Right renal cortex interstitium (tissue), 3 donors: Measurements from ENCODE around the gene CEP152. TPM values are rescaled to one million over a fixed set of nuclear protein-coding genes. Genes with fewer than 3 reads are reported as not detected.

Experiments used
- DNase-seq, 3 donors: peaks; one replicate each; pipeline ENCODE4 v3.0.0-alpha.2; 2013; ENCODE audit warnings: low read depth in 3 of 3, low spot score in 2 of 3
- polyA plus RNA-seq, 3 donors: library from polyadenylated mRNA; unstranded; fragments of 120-200 nt; gene quantifications; one replicate each; pipeline ENCODE4 v1.2.1, GENCODE V29; 2013; ENCODE audit not compliant: insufficient read length in 3 of 3

The CEP152 gene
- polyA plus RNA-seq, 3 donors: 5.8 to 7.1 (median 6.5) TPM

DNA sequence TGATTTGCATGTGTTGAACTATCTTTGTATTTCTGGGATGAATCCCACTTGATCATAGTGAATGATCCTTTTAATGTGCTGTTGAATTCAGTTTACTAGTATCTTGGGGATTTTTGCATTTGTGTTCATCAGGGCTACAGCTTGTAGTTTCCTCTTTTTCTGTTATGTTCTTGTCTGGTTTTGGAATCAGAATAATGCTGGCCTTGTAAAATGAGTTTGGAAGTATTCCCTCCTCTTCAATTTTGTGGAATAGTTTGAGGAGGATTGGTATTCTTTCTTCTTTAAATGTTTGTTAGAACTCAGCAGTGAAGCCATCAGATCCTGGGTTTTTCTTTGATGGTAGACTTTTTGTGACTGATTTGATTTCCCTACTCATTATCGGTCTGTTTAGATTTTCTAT, 102.2 kb downstream of the CEP152 start:
- no peak for DNase-seq

DNA sequence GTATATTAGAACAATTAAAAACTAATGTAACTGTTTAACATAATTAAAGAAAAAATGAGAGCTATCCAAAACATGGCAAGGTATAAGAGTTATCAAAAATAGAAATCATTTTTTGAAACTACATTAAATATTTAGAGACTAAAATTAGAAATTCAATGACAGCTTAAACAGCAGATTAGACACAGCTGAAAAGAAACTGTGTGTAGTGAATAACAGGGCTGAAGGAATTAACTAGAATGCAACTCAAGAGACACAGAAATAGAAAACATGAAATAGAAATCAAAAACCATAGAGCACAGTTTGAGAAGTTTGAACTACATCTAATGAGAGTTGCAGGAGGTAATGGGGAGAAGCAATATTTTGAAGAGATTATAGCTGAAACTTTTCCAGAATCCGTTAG, 105.5 kb downstream of the CEP152 start:
- DNase-seq: no peak

DNA sequence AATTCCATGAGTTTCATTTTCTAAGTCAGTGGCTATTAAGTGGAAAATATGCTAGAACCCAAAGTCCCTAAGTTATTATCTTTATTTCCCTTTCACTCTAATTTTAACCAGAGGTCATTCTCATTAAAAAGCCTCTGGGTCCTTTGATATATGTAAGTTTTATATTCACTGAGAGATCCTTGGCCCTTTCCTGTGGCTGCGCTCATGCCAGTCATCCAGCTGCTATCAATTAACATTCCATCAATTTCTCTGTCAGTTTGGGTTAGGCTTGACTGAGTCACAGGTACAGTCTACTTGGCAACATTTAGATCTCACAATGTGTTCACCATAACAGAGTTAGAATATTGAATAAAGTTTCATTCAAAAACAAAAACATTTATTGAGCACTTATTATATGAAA, 107.3 kb downstream of the CEP152 start:
- DNase-seq: no peak

DNA sequence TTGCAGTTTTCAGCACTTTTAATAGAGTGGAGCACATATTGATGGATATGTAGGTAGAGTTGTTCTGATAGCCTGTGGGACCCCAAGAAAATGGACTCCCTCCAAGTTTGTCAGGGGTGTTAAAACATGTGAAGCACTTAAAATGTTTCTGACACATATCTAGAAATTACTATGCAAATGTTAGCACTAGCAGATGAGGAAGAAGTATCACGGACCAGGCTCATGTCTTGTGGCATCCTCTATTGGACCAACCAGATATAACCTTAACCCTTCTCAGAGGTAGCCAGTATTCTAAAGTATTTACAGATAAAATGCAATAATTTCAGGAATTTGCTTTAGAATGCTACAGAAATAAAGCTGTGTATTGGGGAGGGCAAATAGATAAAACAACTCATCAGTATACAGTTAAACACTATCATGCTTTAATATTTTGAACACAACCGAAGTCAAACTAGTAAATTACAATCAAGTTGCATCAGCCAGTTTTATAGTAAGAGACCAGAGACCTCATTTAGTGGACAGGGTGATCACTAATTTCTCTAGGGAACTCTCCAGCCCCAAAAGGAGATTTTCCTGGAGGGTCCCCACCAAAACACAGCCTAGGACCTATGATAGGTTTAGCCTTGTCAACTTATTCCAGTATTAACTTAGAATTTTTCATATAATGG, 108.2 kb downstream of the CEP152 start:
- no peak for DNase-seq

DNA sequence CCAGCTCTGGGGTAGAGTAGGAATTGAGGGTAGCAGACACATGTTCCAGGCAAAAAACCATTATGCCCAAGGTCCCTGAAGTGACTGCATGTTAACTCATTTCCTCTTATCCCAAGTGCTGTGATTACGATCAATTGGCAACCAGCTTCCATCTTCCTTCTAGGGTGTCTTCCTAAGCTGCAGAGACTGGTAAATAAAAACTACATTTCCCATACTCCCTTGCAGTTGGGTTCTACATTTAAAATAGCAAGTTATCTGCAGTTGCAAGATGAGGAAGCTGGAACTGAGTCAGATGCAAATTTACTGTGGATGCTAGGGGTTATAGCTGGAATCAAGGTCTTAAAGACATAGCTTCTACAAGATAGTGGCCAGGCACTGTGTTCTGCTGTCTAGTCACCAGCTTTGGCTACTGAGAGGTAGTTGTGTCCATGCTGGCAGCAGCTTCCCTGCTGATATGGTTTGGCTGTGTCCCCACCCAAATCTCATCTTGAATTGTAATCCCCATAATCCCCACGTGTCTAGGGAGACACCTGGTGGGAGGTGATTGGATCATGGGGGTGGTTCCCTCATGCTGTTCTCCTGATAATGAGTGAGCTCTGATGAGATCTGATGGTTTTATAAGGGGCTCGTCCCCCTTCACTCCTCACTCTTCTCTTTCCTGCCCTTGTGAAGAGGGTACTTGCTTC, 114.1 kb downstream of the CEP152 start:
- DNase-seq: no peak

DNA sequence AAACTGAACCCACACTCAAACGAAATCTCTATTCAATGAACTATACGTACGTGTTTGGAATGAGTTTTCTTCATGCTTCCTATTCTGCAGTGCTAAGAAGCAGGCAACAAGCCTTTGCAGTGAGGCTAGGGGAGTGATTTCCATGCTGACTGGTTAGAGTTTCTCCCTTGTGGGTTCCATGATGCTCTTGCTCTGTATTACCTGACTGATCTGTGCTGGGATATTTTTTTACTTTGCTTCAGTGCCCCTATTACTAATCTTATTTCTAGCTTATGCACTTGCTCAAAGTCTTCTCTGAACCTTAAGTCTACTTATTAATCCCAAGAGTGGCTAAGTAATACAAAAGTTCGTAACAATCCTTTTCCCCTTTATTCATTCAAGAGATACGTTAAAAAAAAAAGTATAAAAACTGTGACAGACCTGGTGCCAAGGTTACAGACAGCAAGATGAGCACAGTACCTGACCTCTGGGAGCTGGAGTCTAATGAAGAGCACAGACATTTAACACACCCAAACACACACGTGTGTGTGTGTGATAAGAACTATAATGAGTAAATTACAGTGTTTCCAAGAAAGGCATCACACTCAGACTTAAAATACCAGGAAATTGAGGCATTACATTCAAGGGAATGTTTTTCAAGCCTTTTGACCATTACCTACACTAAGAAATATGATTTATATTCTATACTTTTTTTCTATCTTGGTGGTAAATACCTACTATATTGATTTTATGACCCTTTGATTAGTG, 114.9 kb downstream of the CEP152 start:
- DNase-seq: no peak

DNA sequence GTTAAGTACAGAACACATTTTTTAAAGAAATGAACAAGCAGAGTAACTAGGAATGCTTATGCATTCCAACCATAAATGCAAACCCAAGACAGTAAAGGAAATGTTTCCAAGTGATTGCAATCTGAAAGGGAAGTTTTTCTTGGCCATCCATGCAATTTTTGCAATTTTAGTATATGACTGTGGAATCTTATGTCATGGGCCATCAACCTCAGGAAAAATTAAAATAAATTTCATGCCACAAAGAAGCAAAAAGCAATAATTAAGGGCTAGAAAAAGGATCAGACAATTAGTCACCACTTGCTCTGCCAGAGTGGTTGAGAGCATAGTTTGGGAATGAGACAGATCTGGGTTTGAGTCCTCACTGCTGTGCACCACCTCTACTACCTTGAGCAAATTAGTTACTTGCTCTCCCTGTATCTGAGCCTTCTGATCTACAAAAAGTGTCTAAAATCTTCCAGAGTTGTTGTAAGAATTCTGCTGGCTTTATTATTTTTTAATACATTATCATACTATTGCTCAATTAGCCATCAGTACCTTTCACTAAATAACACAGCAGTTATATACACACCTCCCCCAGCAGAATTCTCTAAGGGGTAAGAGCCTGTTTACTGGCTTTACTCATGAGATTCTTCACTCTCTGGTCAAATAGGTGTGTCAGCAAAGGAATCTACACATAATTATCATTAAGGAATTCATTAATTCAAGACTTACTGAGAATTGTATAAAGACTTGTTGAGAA, 115.6 kb downstream of the CEP152 start:
- DNase-seq: no peak

DNA sequence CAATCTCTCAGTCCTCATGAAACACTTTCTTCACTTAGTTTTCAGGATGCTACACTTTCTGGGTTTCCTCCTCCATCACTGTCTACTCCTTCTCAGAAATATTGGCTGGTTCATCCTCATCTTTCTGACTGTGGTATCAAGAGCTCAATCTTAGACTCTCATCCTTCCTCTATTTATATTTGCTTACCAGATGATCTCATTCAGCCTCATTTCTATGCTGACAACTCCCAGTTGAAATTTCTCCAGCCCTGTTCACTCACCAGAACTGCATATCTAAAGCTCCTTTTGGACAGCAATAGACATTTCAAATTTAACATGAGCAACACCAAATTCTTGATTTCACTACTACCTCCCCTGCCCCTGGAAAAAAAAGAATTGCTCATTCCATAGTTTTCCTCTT, 117.4 kb downstream of the CEP152 start:
- no peak for DNase-seq

DNA sequence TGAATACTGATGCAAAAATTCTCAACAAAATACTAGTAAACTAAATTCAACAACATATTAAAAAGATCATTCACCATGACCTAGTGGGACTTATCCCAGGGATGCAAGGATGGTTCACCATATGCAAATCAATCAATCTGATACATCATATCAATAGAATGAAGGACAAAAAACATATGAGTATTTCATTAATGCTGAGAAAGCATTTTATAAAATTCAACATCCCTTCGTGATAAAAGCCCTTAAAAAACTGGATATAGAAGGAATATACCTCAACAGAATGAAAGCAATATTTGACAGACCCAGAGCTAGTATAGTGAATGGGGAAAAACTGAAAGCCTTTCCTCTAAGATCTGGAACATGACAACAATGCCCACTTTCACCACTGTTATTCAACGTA, 122.4 kb downstream of the CEP152 start:
- DNase-seq: no peak

Other genes with a start within 250 kb of the CEP152 start
- 100 to 1,000 TPM in 1 of 3 donors, 10 to 100 TPM in 2; 80.9 to 104 (median 99.6) TPM for gene FBN1, start 165.4 kb downstream of the CEP152 start, polyA plus RNA-seq
- gene EID1, start 67.1 kb upstream of the CEP152 start, polyA plus RNA-seq: 100 to 1,000 TPM; 299 to 351 (median 313) TPM
- 1 to 10 TPM; 1.8 to 3.1 (median 3.0) TPM for gene SHC4, start 152.8 kb upstream of the CEP152 start, polyA plus RNA-seq
- gene SECISBP2L, start 235.4 kb upstream of the CEP152 start, polyA plus RNA-seq: 10 to 100 TPM; 46.0 to 50.9 (median 49.0) TPM